Nephron (organoid): ENCODE data around the gene GIGYF2.
"Not testable (repeated sequence)": the region's sequence is repeated elsewhere in the genome, so short reads cannot be mapped to it uniquely, and the experiment has no call there.

Experiments used
- H3K27ac Mint-ChIP-seq, 3 experiments: 2 replicates each; pipeline ENCODE4 v1.8.0; 2020; ENCODE audit warnings: mixed read lengths in 3 of 3, mild to moderate bottlenecking in 2 of 3, moderate library complexity in 1 of 3
- H3K27me3 Mint-ChIP-seq: 2 replicates; pipeline ENCODE4 v1.8.0; 2021; ENCODE audit warnings: low read depth, mild to moderate bottlenecking, moderate library complexity, mixed read lengths
- H3K36me3 Mint-ChIP-seq: 2 replicates; pipeline ENCODE4 v1.8.0; 2020; ENCODE audit warnings: low read depth, mixed read lengths
- H3K4me1 Mint-ChIP-seq: 2 replicates; pipeline ENCODE4 v1.8.0; 2020; ENCODE audit warnings: mixed read lengths
- H3K4me3 Mint-ChIP-seq, 3 experiments: 2 replicates each; pipeline ENCODE4 v1.8.0; 2020; ENCODE audit warnings: mild to moderate bottlenecking in 3 of 3, mixed read lengths in 3 of 3, moderate library complexity in 2 of 3
- H3K9me3 Mint-ChIP-seq: 2 replicates; pipeline ENCODE4 v1.8.0; 2020; ENCODE audit warnings: mixed read lengths
- TF ChIP-seq, protein P1 (sequence below), 3 experiments: fragments of 200-600 bp; sonication (generic); IDR thresholded peaks; one replicate each; pipeline ENCODE4 v1.5.0; 2021; ENCODE audit warnings: antibody characterized with exemption in 3 of 3; ENCODE audit not compliant: unreplicated experiment in 3 of 3

The GIGYF2 gene

DNA sequence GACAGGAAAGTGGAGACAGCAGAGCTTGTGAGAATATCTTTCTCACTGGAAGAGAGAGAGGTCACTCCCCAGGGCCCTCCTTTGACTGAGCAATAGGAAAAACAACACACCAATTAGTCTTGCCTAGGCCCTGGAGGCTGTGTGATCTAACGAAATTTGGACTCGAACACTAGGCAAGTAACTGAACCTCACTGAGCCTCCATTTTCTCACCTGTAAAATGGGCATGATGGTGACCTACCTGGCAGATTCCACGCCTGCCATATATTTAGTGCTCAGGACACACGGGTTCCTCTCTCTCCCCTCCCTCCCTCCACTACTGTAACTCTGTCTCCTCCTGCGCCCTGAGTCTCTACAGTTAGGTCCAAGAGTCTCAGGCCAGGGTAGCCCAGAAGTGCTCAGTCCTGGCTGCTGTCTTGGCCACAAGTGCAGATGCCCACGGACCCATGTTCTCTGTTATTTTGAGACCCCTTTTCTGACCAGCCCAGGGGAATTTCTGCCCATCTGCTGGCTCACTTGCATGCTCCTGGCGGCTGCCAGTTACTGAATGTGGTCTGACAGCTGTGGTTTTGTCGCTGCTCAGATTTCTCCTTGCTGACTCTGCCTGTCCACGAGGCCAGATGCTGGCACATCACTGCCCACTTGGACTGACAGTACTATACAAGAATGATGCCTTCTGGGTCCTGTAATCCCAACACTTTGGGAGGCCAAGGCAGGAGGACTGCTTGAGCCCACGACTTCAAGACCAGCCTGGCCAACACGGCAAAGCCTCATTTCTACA lies 9.6 kb upstream of the GIGYF2 start:
- Mint-ChIP-seq H3K9me3 (no peaks in the 10 kb centered on the region), H3K4me3 (no peak overlapping the region), H3K36me3 (no peaks in the 10 kb centered on the region), H3K27ac (peak overlapping the region in 1 of 3 experiments; percentile 41), H3K4me1 (peaks cover 14% of the 10 kb centered on the region), H3K27me3 (no peaks in the 10 kb centered on the region)
- TF ChIP-seq, protein P1, sequence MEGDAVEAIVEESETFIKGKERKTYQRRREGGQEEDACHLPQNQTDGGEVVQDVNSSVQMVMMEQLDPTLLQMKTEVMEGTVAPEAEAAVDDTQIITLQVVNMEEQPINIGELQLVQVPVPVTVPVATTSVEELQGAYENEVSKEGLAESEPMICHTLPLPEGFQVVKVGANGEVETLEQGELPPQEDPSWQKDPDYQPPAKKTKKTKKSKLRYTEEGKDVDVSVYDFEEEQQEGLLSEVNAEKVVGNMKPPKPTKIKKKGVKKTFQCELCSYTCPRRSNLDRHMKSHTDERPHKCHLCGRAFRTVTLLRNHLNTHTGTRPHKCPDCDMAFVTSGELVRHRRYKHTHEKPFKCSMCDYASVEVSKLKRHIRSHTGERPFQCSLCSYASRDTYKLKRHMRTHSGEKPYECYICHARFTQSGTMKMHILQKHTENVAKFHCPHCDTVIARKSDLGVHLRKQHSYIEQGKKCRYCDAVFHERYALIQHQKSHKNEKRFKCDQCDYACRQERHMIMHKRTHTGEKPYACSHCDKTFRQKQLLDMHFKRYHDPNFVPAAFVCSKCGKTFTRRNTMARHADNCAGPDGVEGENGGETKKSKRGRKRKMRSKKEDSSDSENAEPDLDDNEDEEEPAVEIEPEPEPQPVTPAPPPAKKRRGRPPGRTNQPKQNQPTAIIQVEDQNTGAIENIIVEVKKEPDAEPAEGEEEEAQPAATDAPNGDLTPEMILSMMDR (IDR thresholded peaks at IDR 0.05; ENCODE audit: unreplicated experiment in 3 of 3) = no peak

DNA sequence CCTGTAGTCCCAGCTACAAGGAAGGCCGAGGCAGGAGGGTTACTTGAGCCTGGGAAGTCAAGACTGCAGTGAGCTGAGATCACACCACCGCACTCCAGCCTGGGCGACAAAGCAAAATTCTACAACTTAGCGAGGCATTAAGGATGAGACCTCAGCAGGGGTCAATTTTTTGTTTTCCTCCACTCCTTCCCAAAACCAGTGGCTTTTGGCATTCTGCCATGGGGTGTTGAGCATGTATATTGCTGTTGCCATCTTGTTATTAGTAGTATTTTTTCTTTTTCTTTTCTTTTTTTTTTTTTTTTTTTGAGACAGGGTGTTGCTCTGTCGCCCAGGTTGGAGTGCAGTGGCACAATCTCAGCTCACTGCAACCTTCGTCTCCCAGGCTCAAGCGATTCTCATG lies 8.9 kb upstream of the GIGYF2 start:
- TF ChIP-seq, protein P1 (IDR thresholded peaks at IDR 0.05; ENCODE audit: unreplicated experiment in 3 of 3) = no peak
- Mint-ChIP-seq H3K27me3 (no peaks in the 10 kb centered on the region), H3K4me1 (peaks cover 14% of the 10 kb centered on the region), H3K36me3 (no peaks in the 10 kb centered on the region), H3K27ac (peak overlapping the region in 1 of 3 experiments; percentile 41), H3K9me3 (no peaks in the 10 kb centered on the region), H3K4me3 (no peak overlapping the region)

DNA sequence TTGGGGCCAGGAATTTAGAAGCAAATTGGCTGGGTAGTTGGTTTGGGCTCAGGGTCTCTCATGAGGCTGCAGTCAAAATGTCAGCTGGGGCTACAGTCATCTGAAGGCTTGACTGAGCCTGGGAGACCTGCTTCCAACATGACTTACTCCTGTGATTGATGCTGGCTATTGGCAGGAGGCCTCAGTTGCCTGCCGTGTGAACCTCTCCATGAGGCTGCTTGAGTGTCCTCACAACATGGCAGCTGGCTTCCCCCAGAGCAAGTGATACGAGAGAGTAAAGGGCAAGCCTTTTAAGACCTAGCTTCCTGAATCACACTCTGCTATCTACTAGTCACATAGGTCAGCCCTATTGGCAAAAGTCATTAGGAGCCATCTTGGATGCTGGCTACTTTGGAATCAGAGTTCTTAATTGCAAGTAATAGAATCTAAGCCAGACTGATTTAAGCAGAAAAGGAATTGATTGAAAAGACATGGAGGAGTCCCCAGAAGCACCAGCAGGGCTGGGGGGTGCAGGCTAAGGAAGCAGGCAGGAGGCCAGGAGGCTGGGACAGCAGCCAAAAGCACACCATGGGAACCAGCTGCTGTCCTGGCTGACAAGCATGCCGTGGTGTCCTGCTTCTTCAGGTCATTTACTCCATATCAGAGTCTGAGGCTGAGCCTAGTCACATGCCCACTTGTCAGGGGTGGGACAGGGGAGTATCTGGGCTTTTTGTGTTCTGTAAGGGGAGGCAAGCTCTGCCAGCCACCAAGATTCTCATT lies 7.8 kb upstream of the GIGYF2 start:
- peak overlapping the region in 2 of 3 experiments; percentile 19 to 65 for H3K27ac Mint-ChIP-seq
- no peak overlapping the region for H3K4me3 Mint-ChIP-seq
- H3K9me3 Mint-ChIP-seq = no peaks in the 10 kb centered on the region
- no peaks in the 10 kb centered on the region for H3K36me3 Mint-ChIP-seq
- TF ChIP-seq, protein P1 (IDR thresholded peaks at IDR 0.05; ENCODE audit: unreplicated experiment in 3 of 3) = no peak
- peaks cover 14% of the 10 kb centered on the region for H3K4me1 Mint-ChIP-seq
- no peaks in the 10 kb centered on the region for H3K27me3 Mint-ChIP-seq

DNA sequence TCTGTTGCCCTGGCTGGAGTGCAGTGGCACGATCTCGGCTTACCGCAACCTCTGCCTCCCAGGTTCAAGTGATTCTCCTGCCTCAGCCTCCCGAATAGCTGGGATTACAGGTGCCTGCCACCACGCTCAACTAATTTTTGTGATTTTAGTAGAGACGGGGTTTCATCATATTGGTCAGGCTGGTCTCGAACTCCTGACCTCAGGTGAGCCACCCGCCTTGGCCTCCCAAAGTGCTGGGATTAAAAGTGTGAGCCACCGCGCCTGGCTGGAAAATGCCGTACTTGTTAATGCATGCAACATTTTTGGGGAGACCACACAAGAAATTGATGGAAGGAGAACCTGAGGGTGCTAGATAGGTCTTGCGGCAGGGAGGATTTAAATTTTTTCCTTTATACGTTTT lies 6.0 kb upstream of the GIGYF2 start:
- H3K27me3 Mint-ChIP-seq, H3K36me3 Mint-ChIP-seq, H3K9me3 Mint-ChIP-seq, H3K27ac Mint-ChIP-seq, H3K4me3 Mint-ChIP-seq: not testable (repeated sequence)
- peaks cover 14% of the 10 kb centered on the region for H3K4me1 Mint-ChIP-seq

DNA sequence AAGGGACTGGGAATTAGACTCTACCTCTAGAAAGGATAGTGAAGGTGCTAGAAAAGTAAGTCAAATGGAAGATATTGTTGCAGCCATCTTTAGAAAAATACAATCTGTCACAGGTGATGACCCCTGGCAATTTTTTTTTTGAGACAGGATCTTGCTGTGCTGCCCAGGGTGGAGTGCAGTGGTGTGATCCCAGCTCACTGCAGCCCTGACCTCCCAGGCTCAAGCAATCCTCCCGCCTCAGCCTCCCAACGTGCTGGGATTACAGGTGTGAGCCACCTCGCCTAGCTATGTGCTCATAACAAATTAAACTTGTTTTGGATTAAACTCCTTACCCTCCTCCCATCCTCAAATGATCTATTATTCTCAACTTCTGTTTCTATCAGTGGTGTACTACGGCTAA lies 3.8 kb upstream of the GIGYF2 start:
- Mint-ChIP-seq H3K27me3 (peaks cover 3% of the 10 kb centered on the region), H3K9me3 (no peaks in the 10 kb centered on the region), H3K27ac (no peak overlapping the region), H3K4me1 (peaks cover 16% of the 10 kb centered on the region), H3K36me3 (no peaks in the 10 kb centered on the region), H3K4me3 (peak overlapping the region in 1 of 3 experiments; percentile 19)
- TF ChIP-seq, protein P1 (IDR thresholded peaks at IDR 0.05; ENCODE audit: unreplicated experiment in 3 of 3) = no peak

DNA sequence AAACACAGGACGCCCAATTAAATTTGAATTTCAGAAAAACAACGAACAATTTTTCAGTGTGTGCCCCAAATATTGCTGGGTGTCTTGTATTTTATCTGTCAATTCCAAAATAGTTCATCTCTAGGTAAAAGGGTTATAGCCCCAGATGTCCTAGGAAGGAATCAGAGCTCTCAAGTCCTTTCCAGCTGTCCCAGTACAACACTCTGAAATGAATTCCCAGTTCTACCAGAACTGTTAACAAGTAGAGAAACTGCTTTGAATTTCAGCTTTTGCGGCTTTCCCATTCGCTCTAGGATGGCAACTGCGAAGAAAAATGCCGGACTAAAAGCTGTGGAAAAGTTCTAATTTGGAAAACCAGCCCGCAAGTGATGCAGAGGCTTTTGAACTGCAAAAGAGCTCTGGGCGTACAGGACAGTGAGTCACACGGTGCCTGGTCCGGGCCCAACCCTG lies 497 bp upstream of the GIGYF2 start:
- Mint-ChIP-seq H3K27ac (peak overlapping the region; percentile 62 to 94 (median 86)), H3K27me3 (peaks cover 3% of the 10 kb centered on the region), H3K9me3 (no peaks in the 10 kb centered on the region), H3K36me3 (peaks cover 9% of the 10 kb centered on the region), H3K4me1 (peaks cover 30% of the 10 kb centered on the region), H3K4me3 (peak overlapping the region; percentile 98)
- TF ChIP-seq, protein P1 (IDR thresholded peaks at IDR 0.05; ENCODE audit: unreplicated experiment in 3 of 3) = no peak
